Activated T-helper 2 cell treated with anti-CD3 and anti-CD28 coated beads, Interferon-gamma antibody, Interleukin-2, Interleukin-4, amounts not matched to agents 10 μg/mL and 5 μg/mL and 100 μg/mL, durations not matched to agents 14 hours and 24 hours and 36 hours (primary cell): ENCODE measurements around the gene RMI1. TPM values are rescaled to one million over a fixed set of nuclear protein-coding genes. Genes with fewer than 3 reads are reported as not detected.

Experiments used
- DNase-seq: peaks from one replicate; pipeline ENCODE4 v3.0.0; 2021; ENCODE audit warnings: low spot score
- H3K27ac Mint-ChIP-seq: one replicate; pipeline ENCODE4 v1.8.0; 2021; ENCODE audit warnings: mixed read lengths
- H3K27me3 Mint-ChIP-seq: one replicate; pipeline ENCODE4 v1.8.0; 2021; ENCODE audit warnings: low read depth, mixed read lengths
- H3K36me3 Mint-ChIP-seq: one replicate; pipeline ENCODE4 v1.8.0; 2021; ENCODE audit warnings: low read depth, mixed read lengths
- H3K4me1 Mint-ChIP-seq: one replicate; pipeline ENCODE4 v1.8.0; 2021; ENCODE audit warnings: low read depth, mixed read lengths
- H3K4me3 Mint-ChIP-seq: one replicate; pipeline ENCODE4 v1.8.0; 2021; ENCODE audit warnings: low read depth, mild to moderate bottlenecking, moderate library complexity, mixed read lengths
- H3K9me3 Mint-ChIP-seq: one replicate; pipeline ENCODE4 v1.8.0; 2021; ENCODE audit warnings: mixed read lengths
- intact Hi-C: fragments of 100-400 bp; cut with micrococcal nuclease; formaldehyde crosslinking; loops from one replicate; pipeline ENCODE4 v1.15.1; 2023
- total RNA-seq: library from RNA; stranded (reverse); gene quantifications from 2 replicates; pipeline ENCODE4 v1.2.3, GENCODE V29; 2022

Gene RMI1
- total RNA-seq, 1 donor from 2014 or later: 26.1 TPM

- Mint-ChIP-seq H3K9me3 (no peaks in the 10 kb centered on the region), H3K4me3 (peak overlapping the region; percentile 99), H3K36me3 (peaks cover 13% of the 10 kb centered on the region), H3K4me1 (peaks cover 10% of the 10 kb centered on the region), H3K27me3 (no peaks in the 10 kb centered on the region), H3K27ac (peak overlapping the region; percentile 98)
- intact Hi-C loops: loop anchor here (1.0 to 2.0 kb wide), 3 partner anchors 10 to 36 kb away; partner anchors contain the start of genes HNRNPK, KIF27 and RMI1
- peak; percentile 65 for DNase-seq
These were observed 24.0 kb upstream of the RMI1 start for GRCh38 chr9:83956436-83957247.

- Mint-ChIP-seq H3K9me3 (no peaks in the 10 kb centered on the region), H3K4me3 (peak overlapping the region; percentile 99), H3K27ac (peak overlapping the region; percentile 84), H3K4me1 (peaks cover 10% of the 10 kb centered on the region), H3K36me3 (peaks cover 13% of the 10 kb centered on the region), H3K27me3 (no peaks in the 10 kb centered on the region)
- DNase-seq: no peak
- intact Hi-C loops: loop anchor here (2.0 kb wide), 1 partner anchor 36 kb away; the partner anchor contains the start of gene KIF27
These were observed 23.4 kb upstream of the RMI1 start for GRCh38 chr9:83957248-83957513.

- H3K9me3 Mint-ChIP-seq: no peaks in the 10 kb centered on the region
- no peak for DNase-seq
- H3K27me3 Mint-ChIP-seq: no peaks in the 10 kb centered on the region
- H3K4me1 Mint-ChIP-seq: peaks cover 10% of the 10 kb centered on the region
- H3K36me3 Mint-ChIP-seq: peaks cover 11% of the 10 kb centered on the region
- no peak overlapping the region for H3K27ac Mint-ChIP-seq
- no peak overlapping the region for H3K4me3 Mint-ChIP-seq
- intact Hi-C loops: no loop called here
These were observed 21.5 kb upstream of the RMI1 start for GRCh38 chr9:83959061-83959460.

GRCh38 chr9:83960991-83961390 lies 19.6 kb upstream of the RMI1 start:
- intact Hi-C loops: no loop called here
- Mint-ChIP-seq H3K36me3 (peaks cover 12% of the 10 kb centered on the region), H3K27ac (no peak overlapping the region), H3K9me3 (no peaks in the 10 kb centered on the region), H3K27me3 (no peaks in the 10 kb centered on the region), H3K4me3 (no peak overlapping the region), H3K4me1 (peaks cover 8% of the 10 kb centered on the region)
- DNase-seq: no peak

GRCh38 chr9:83962165-83962564 lies 18.4 kb upstream of the RMI1 start:
- DNase-seq: no peak
- intact Hi-C loops: no loop called here
- Mint-ChIP-seq H3K9me3 (no peaks in the 10 kb centered on the region), H3K27me3 (no peaks in the 10 kb centered on the region), H3K4me1 (peaks cover under 1% of the 10 kb centered on the region), H3K36me3 (peaks cover 17% of the 10 kb centered on the region), H3K4me3 (no peak overlapping the region), H3K27ac (no peak overlapping the region)

GRCh38 chr9:83964973-83965349 lies 15.6 kb upstream of the RMI1 start:
- intact Hi-C loops: no loop called here
- H3K4me3 Mint-ChIP-seq: no peak overlapping the region
- H3K36me3 Mint-ChIP-seq: peaks cover 43% of the 10 kb centered on the region
- H3K9me3 Mint-ChIP-seq: no peaks in the 10 kb centered on the region
- peaks cover 3% of the 10 kb centered on the region for H3K4me1 Mint-ChIP-seq
- H3K27ac Mint-ChIP-seq: peak overlapping the region; percentile 68
- DNase-seq: no peak
- H3K27me3 Mint-ChIP-seq: no peaks in the 10 kb centered on the region

GRCh38 chr9:83965350-83966208 lies 15.0 kb upstream of the RMI1 start:
- intact Hi-C loops: loop anchor here (1.0 kb wide), 1 partner anchor 9 kb away; a partner anchor contains a TSS
- H3K36me3 Mint-ChIP-seq: peaks cover 49% of the 10 kb centered on the region
- no peaks in the 10 kb centered on the region for H3K27me3 Mint-ChIP-seq
- peak overlapping the region; percentile 68 for H3K27ac Mint-ChIP-seq
- H3K4me1 Mint-ChIP-seq: peaks cover 5% of the 10 kb centered on the region
- H3K4me3 Mint-ChIP-seq: no peak overlapping the region
- DNase-seq: no peak
- no peaks in the 10 kb centered on the region for H3K9me3 Mint-ChIP-seq

GRCh38 chr9:83966209-83966582 lies 14.4 kb upstream of the RMI1 start:
- Mint-ChIP-seq H3K4me3 (no peak overlapping the region), H3K27ac (no peak overlapping the region), H3K4me1 (peaks cover 5% of the 10 kb centered on the region), H3K27me3 (no peaks in the 10 kb centered on the region), H3K9me3 (no peaks in the 10 kb centered on the region), H3K36me3 (peaks cover 55% of the 10 kb centered on the region)
- no peak for DNase-seq
- intact Hi-C loops: loop anchor here (1.0 kb wide), 1 partner anchor 10 kb away; a partner anchor contains a TSS

- Mint-ChIP-seq H3K27me3 (no peaks in the 10 kb centered on the region), H3K4me3 (no peak overlapping the region), H3K36me3 (peaks cover 64% of the 10 kb centered on the region), H3K4me1 (peaks cover 9% of the 10 kb centered on the region), H3K27ac (no peak overlapping the region), H3K9me3 (no peaks in the 10 kb centered on the region)
- no peak for DNase-seq
- intact Hi-C loops: no loop called here
These were observed 13.5 kb upstream of the RMI1 start for GRCh38 chr9:83967073-83967472.

GRCh38 chr9:83969602-83970001 lies 11.0 kb upstream of the RMI1 start:
- no peak overlapping the region for H3K27ac Mint-ChIP-seq
- H3K9me3 Mint-ChIP-seq: no peaks in the 10 kb centered on the region
- peaks cover 87% of the 10 kb centered on the region for H3K36me3 Mint-ChIP-seq
- H3K27me3 Mint-ChIP-seq: no peaks in the 10 kb centered on the region
- H3K4me3 Mint-ChIP-seq: no peak overlapping the region
- H3K4me1 Mint-ChIP-seq: peaks cover 19% of the 10 kb centered on the region
- DNase-seq: no peak
- intact Hi-C loops: no loop called here

- Mint-ChIP-seq H3K27me3 (no peaks in the 10 kb centered on the region), H3K36me3 (peaks cover 95% of the 10 kb centered on the region), H3K9me3 (no peaks in the 10 kb centered on the region), H3K4me1 (peaks cover 34% of the 10 kb centered on the region), H3K27ac (no peak overlapping the region), H3K4me3 (no peak overlapping the region)
- DNase-seq: no peak
- intact Hi-C loops: no loop called here
These were observed 9.1 kb upstream of the RMI1 start for GRCh38 chr9:83971485-83971884.

- H3K9me3 Mint-ChIP-seq: no peaks in the 10 kb centered on the region
- intact Hi-C loops: no loop called here
- peaks cover 39% of the 10 kb centered on the region for H3K4me1 Mint-ChIP-seq
- H3K4me3 Mint-ChIP-seq: no peak overlapping the region
- DNase-seq: no peak
- H3K27ac Mint-ChIP-seq: no peak overlapping the region
- peaks cover 95% of the 10 kb centered on the region for H3K36me3 Mint-ChIP-seq
- H3K27me3 Mint-ChIP-seq: no peaks in the 10 kb centered on the region
These were observed 8.3 kb upstream of the RMI1 start for GRCh38 chr9:83972286-83972685.

GRCh38 chr9:83975300-83975699 lies 5.3 kb upstream of the RMI1 start:
- intact Hi-C loops: no loop called here
- Mint-ChIP-seq H3K4me3 (peak overlapping the region; percentile 47), H3K9me3 (no peaks in the 10 kb centered on the region), H3K36me3 (peaks cover 89% of the 10 kb centered on the region), H3K27ac (peak overlapping the region; percentile 62), H3K4me1 (peaks cover 43% of the 10 kb centered on the region), H3K27me3 (no peaks in the 10 kb centered on the region)
- no peak for DNase-seq
